Measurements from ENCODE around the gene SLC35E1. TPM values are rescaled to one million over a fixed set of nuclear protein-coding genes. Genes with fewer than 3 reads are reported as not detected.
A peak's percentile ranks its signal among the peaks of the same experiment; 100 is the strongest.

Gene SLC35E1
- polyA plus RNA-seq, 1 donor (not counting 4 experiments of a cell fraction or from before 2014, with no cell fraction given) = 30.3 TPM

- Histone ChIP-seq H3K9me1 (ENCODE audit: control insufficient read depth, extremely low read depth, insufficient read depth, low read length) (no peaks in the 10 kb centered on the region), H3K4me3 (ENCODE audit: control insufficient read depth in 2 of 3, extremely low read depth in 1 of 3, insufficient read depth in 2 of 3, low read depth in 1 of 3, low read length in 3 of 3) (no peak overlapping the region), H3K9ac (ENCODE audit: control insufficient read depth, extremely low read depth, insufficient read depth, low read length) (no peak overlapping the region), H2AFZ (ENCODE audit: control insufficient read depth, low read length) (no peak overlapping the region), H3K27ac (ENCODE audit: control insufficient read depth, insufficient read depth, low read length) (no peak overlapping the region), H3K36me3 (ENCODE audit: control insufficient read depth in 2 of 2, extremely low read depth in 1 of 2, insufficient read depth in 2 of 2, low read length in 2 of 2) (peaks cover 44 to 55% of the 10 kb centered on the region in 2 experiments), H3K79me2 (ENCODE audit: control insufficient read depth, insufficient read depth, low read length) (no peaks in the 10 kb centered on the region), H3K4me1 (ENCODE audit: control insufficient read depth, extremely low read depth, insufficient read depth, low read length) (no peaks in the 10 kb centered on the region), H3K27me3 (ENCODE audit: control insufficient read depth, extremely low read depth, insufficient read depth, low read length) (no peaks in the 10 kb centered on the region), H4K20me1 (ENCODE audit: control insufficient read depth, extremely low read depth, insufficient read depth, low read length) (no peaks in the 10 kb centered on the region), H3K9me3 (ENCODE audit: control insufficient read depth, low read depth, low read length) (no peaks in the 10 kb centered on the region), H3K4me2 (ENCODE audit: control insufficient read depth, extremely low read depth, insufficient read depth, low read depth, low read length) (no peak overlapping the region)
- DNase-seq (ENCODE audit: low read depth, low spot score) (no peak), FAIRE-seq (no peak)
- dilution Hi-C loops (cut with MboI; ENCODE audit: extremely low pct_ligation_motif_present, low sequenced_read_pairs) = no loop called here
- peak in 2 of 3 experiments; percentile 2 to 10 for TF ChIP-seq CTCF (optimal IDR thresholded peaks at IDR 0.05 in 1 of 3, IDR thresholded peaks at IDR 0.05 in 1 of 3, conservative IDR thresholded peaks at IDR 0.05 in 1 of 3; ENCODE audit: extremely low read depth in 1 of 3, insufficient read depth in 2 of 3, low read length in 3 of 3)
- TF ChIP-seq EZH2 (IDR thresholded peaks at IDR 0.05; ENCODE audit: low read length) = no peak
Measured at GRCh38 chr19:16518483-16519229, 53.6 kb downstream of the SLC35E1 start.

- dilution Hi-C loops (cut with MboI; ENCODE audit: extremely low pct_ligation_motif_present, low sequenced_read_pairs) = no loop called here
- Histone ChIP-seq H3K36me3 (ENCODE audit: control insufficient read depth in 2 of 2, extremely low read depth in 1 of 2, insufficient read depth in 2 of 2, low read length in 2 of 2) (peaks cover 40 to 51% of the 10 kb centered on the region in 2 experiments), H3K4me2 (ENCODE audit: control insufficient read depth, extremely low read depth, insufficient read depth, low read depth, low read length) (no peak overlapping the region), H3K4me3 (ENCODE audit: control insufficient read depth in 2 of 3, extremely low read depth in 1 of 3, insufficient read depth in 2 of 3, low read depth in 1 of 3, low read length in 3 of 3) (no peak overlapping the region), H3K79me2 (ENCODE audit: control insufficient read depth, insufficient read depth, low read length) (no peaks in the 10 kb centered on the region), H2AFZ (ENCODE audit: control insufficient read depth, low read length) (no peak overlapping the region), H3K9me1 (ENCODE audit: control insufficient read depth, extremely low read depth, insufficient read depth, low read length) (no peaks in the 10 kb centered on the region), H3K9me3 (ENCODE audit: control insufficient read depth, low read depth, low read length) (no peaks in the 10 kb centered on the region), H3K27ac (ENCODE audit: control insufficient read depth, insufficient read depth, low read length) (no peak overlapping the region), H3K4me1 (ENCODE audit: control insufficient read depth, extremely low read depth, insufficient read depth, low read length) (no peaks in the 10 kb centered on the region), H4K20me1 (ENCODE audit: control insufficient read depth, extremely low read depth, insufficient read depth, low read length) (no peaks in the 10 kb centered on the region), H3K27me3 (ENCODE audit: control insufficient read depth, extremely low read depth, insufficient read depth, low read length) (no peaks in the 10 kb centered on the region), H3K9ac (ENCODE audit: control insufficient read depth, extremely low read depth, insufficient read depth, low read length) (no peak overlapping the region)
- TF ChIP-seq CTCF (optimal IDR thresholded peaks at IDR 0.05 in 1 of 3, IDR thresholded peaks at IDR 0.05 in 1 of 3, conservative IDR thresholded peaks at IDR 0.05 in 1 of 3; ENCODE audit: extremely low read depth in 1 of 3, insufficient read depth in 2 of 3, low read length in 3 of 3) = no peak
- no peak for TF ChIP-seq EZH2 (IDR thresholded peaks at IDR 0.05; ENCODE audit: low read length)
- DNase-seq (ENCODE audit: low read depth, low spot score) (no peak), FAIRE-seq (no peak)
Measured at GRCh38 chr19:16518061-16518460, 54.2 kb downstream of the SLC35E1 start.

All from keratinocyte (primary cell).